ENCODE results near the gene INMT.

INMT gene

GRCh38 chr7:30802812-30803211 lies 50.9 kb downstream of the INMT start:
- H3K9me3 Mint-ChIP-seq: no peaks in the 10 kb centered on the region
- H3K27me3 Mint-ChIP-seq: no peaks in the 10 kb centered on the region
- ATAC-seq (no peak), DNase-seq (no peak)
- no peak overlapping the region for H3K27ac Mint-ChIP-seq
- no peaks in the 10 kb centered on the region for H3K4me1 Mint-ChIP-seq
- H3K4me3 Mint-ChIP-seq: no peak overlapping the region

DNA sequence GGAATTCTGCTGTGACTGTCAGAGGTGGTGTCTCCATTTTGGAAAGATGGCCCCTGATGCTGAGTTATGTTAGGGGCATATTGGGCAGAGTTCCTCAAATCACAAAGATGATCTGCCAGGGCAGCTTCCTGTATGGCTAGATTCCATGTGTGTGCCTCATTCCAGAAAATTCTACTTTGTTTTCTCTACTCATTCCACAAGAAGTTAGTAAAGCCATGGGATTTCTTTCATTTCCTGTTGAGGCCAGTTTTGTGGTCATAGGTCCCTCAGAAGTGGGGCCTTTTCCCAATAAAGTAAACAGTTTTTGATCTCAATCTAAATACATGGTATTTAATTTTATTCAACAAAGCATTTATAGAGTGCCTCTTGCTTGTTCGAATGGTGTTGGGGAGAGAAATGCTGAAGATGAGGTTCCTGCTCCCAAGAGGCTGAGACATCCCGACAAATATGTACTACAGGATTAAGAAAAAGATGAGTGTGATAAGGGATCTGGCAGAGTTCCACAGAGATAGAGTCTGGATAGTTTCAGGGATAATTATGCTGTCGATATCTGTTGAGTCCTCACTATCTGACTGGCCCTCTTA lies 52.2 kb downstream of the INMT start:
- H3K9me3 Mint-ChIP-seq: no peaks in the 10 kb centered on the region
- H3K27me3 Mint-ChIP-seq: no peaks in the 10 kb centered on the region
- no peak overlapping the region for H3K4me3 Mint-ChIP-seq
- no peaks in the 10 kb centered on the region for H3K4me1 Mint-ChIP-seq
- DNase-seq (no peak), ATAC-seq (no peak)
- no peak overlapping the region for H3K27ac Mint-ChIP-seq

- no peaks in the 10 kb centered on the region for H3K27me3 Mint-ChIP-seq
- H3K27ac Mint-ChIP-seq: peak overlapping the region in 1 of 2 donors; percentile 65
- H3K4me1 Mint-ChIP-seq: no peaks in the 10 kb centered on the region
- DNase-seq (no peak), ATAC-seq (no peak)
- no peaks in the 10 kb centered on the region for H3K9me3 Mint-ChIP-seq
- H3K4me3 Mint-ChIP-seq: no peak overlapping the region
These were observed 53.3 kb downstream of the INMT start for GRCh38 chr7:30805081-30805691.

- Mint-ChIP-seq H3K4me1 (no peaks in the 10 kb centered on the region), H3K4me3 (no peak overlapping the region), H3K27me3 (no peaks in the 10 kb centered on the region), H3K27ac (no peak overlapping the region), H3K9me3 (no peaks in the 10 kb centered on the region)
- no peak for DNase-seq
- ATAC-seq: no peak
These were observed 54.0 kb downstream of the INMT start for GRCh38 chr7:30805931-30806330.

All from stimulated activated naive CD8-positive, alpha-beta T cell treated with anti-CD3 and anti-CD28 coated beads, Interleukin-15, amount 100 ng/mL, for 72 hours (primary cell).